Measurements from ENCODE around the gene DDX54. TPM values are rescaled to one million over a fixed set of nuclear protein-coding genes. Genes with fewer than 3 reads are reported as not detected.

DDX54 gene
- total RNA-seq, 2 donors from 2014 or later, result 27.3 to 84.2 TPM

- no peak for TF ChIP-seq CTCF (IDR thresholded peaks at IDR 0.05)
- no peak for DNase-seq (ENCODE audit: low spot score)
- Histone ChIP-seq H3K27ac (peak overlapping the region; percentile 85 to 89), H3K9me3 (no peaks in the 10 kb centered on the region), H3K27me3 (replicated peaks; ENCODE audit: insufficient read depth) (no peaks in the 10 kb centered on the region), H3K4me1 (ENCODE audit: control insufficient read depth in 1 of 2, low read depth in 2 of 2) (peaks cover 63 to 78% of the 10 kb centered on the region in 2 donors), H3K36me3 (peaks cover 17% of the 10 kb centered on the region), H3K4me3 (peak overlapping the region; percentile 8)
- ATAC-seq (ENCODE audit: insufficient number of reproducible peaks, low FRiP score, low read depth), result no peak
These were observed 42.6 kb upstream of the DDX54 start for GRCh38 chr12:113227686-113228391.

- no peak for DNase-seq (ENCODE audit: low spot score)
- no peak for TF ChIP-seq CTCF (IDR thresholded peaks at IDR 0.05)
- peaks cover 54 to 78% of the 10 kb centered on the region in 2 donors for H3K4me1 ChIP-seq (ENCODE audit: control insufficient read depth in 1 of 2, low read depth in 2 of 2)
- H3K4me3 ChIP-seq, result peak overlapping the region; percentile 8
- ATAC-seq (ENCODE audit: insufficient number of reproducible peaks, low FRiP score, low read depth), result no peak
- no peaks in the 10 kb centered on the region for H3K27me3 ChIP-seq (replicated peaks; ENCODE audit: insufficient read depth)
- peaks cover 17% of the 10 kb centered on the region for H3K36me3 ChIP-seq
- H3K27ac ChIP-seq, result peak overlapping the region; percentile 85 to 89
- H3K9me3 ChIP-seq, result no peaks in the 10 kb centered on the region
These were observed 41.7 kb upstream of the DDX54 start for GRCh38 chr12:113226696-113227568.

GRCh38 chr12:113224955-113225354, 39.7 kb upstream of the DDX54 start:
- Histone ChIP-seq H3K4me1 (ENCODE audit: control insufficient read depth in 1 of 2, low read depth in 2 of 2) (peaks cover 43 to 70% of the 10 kb centered on the region in 2 donors), H3K4me3 (no peak overlapping the region), H3K27ac (no peak overlapping the region), H3K9me3 (no peaks in the 10 kb centered on the region), H3K27me3 (replicated peaks; ENCODE audit: insufficient read depth) (no peaks in the 10 kb centered on the region), H3K36me3 (peaks cover 4% of the 10 kb centered on the region)
- no peak for TF ChIP-seq CTCF (IDR thresholded peaks at IDR 0.05)
- ATAC-seq (ENCODE audit: insufficient number of reproducible peaks, low FRiP score, low read depth) (no peak), DNase-seq (ENCODE audit: low spot score) (no peak)

- peak; percentile 28 for ATAC-seq (ENCODE audit: insufficient number of reproducible peaks, low FRiP score, low read depth)
- no peak for DNase-seq (ENCODE audit: low spot score)
- peak overlapping the region; percentile 84 to 91 for H3K27ac ChIP-seq
- peak; percentile 11 for TF ChIP-seq CTCF (IDR thresholded peaks at IDR 0.05)
- H3K36me3 ChIP-seq, result no peaks in the 10 kb centered on the region
- peaks cover 26 to 56% of the 10 kb centered on the region in 2 donors for H3K4me1 ChIP-seq (ENCODE audit: control insufficient read depth in 1 of 2, low read depth in 2 of 2)
- H3K27me3 ChIP-seq (replicated peaks; ENCODE audit: insufficient read depth), result no peaks in the 10 kb centered on the region
- H3K9me3 ChIP-seq, result no peaks in the 10 kb centered on the region
- peak overlapping the region; percentile 85 for H3K4me3 ChIP-seq
These were observed 37.7 kb upstream of the DDX54 start for GRCh38 chr12:113222730-113223531.

Data from thoracic aorta (tissue), 2 donors.